Measurements from ENCODE around the gene P2RX4. TPM values are rescaled to one million over a fixed set of nuclear protein-coding genes. Genes with fewer than 3 reads are reported as not detected.

Gene P2RX4
- total and polyA plus RNA-seq, 9 donors: 17.8 to 46.7 (median 26.6) TPM

DNA sequence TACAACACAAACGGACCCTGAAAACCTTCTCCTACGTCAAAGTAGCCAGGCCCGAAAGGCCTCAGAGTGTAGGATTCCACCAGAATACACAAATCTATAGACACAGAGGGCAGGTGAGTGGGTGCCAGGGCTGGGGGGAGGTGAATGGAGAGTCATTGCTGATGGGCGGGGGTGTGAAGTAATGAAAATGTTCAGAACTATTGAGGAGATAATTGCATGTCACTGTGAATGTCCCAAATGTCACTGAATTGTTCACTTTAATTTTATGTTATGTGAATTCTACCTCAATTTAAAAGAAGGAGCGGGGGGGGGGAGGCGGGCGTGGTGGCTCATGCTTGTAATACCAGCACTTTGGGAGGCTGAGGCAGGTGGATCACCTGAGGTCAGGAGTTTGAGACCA is 36.0 kb downstream of the P2RX4 start:
- WGBS, 3 donors: 89 to 94% (median 92%) methylated on average over 7 of the region's 7 CpGs
- no peak for DNase-seq
- Histone ChIP-seq H3K27me3 (no peaks in the 10 kb centered on the region), H3K4me3 (no peak overlapping the region), H3K4me1 (ENCODE audit: insufficient read depth) (peaks cover 7% of the 10 kb centered on the region), H3K9me3 (no peaks in the 10 kb centered on the region), H3K36me3 (no peaks in the 10 kb centered on the region), H3K27ac (no peak overlapping the region)
- TF ChIP-seq EP300 (IDR thresholded peaks at IDR 0.05) (no peak), POLR2A (IDR thresholded peaks at IDR 0.05) (no peak)
- TF ChIP-seq, protein P1, sequence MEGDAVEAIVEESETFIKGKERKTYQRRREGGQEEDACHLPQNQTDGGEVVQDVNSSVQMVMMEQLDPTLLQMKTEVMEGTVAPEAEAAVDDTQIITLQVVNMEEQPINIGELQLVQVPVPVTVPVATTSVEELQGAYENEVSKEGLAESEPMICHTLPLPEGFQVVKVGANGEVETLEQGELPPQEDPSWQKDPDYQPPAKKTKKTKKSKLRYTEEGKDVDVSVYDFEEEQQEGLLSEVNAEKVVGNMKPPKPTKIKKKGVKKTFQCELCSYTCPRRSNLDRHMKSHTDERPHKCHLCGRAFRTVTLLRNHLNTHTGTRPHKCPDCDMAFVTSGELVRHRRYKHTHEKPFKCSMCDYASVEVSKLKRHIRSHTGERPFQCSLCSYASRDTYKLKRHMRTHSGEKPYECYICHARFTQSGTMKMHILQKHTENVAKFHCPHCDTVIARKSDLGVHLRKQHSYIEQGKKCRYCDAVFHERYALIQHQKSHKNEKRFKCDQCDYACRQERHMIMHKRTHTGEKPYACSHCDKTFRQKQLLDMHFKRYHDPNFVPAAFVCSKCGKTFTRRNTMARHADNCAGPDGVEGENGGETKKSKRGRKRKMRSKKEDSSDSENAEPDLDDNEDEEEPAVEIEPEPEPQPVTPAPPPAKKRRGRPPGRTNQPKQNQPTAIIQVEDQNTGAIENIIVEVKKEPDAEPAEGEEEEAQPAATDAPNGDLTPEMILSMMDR (IDR thresholded peaks at IDR 0.05): no peak
- intact Hi-C loops (cut with DNase I): no loop called here

DNA sequence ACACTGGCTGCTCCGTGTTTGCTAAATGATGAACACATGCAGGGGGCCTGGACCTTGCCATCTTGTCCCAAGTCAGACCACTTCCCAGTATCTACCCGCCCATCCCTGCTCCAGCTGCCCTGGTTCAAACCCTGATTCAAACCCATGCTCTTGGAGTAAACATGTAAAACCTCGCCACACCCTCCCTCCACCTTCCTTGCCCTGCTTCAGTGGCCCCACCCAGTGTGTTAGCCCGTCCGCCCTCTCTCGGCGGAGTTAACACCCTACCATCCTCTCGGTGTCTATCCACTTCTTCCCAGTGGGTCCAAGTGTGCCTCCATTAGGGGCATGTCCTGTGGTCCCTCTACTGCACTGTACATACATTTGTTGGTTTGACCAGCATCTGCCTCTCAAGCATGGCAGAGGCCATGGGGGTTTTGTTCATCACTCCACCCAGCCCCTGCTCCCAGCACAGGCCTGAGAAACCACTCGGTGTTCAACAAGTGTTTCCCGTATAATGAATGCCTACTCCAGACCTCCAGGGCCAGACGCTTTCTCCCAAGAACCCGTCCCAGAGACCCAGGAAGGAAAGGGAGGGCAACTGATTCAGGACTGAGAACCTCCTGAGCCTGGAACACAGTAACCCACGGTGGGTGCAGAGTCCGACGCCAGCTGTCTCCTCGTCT is 37.1 kb downstream of the P2RX4 start:
- no peaks in the 10 kb centered on the region for H3K27me3 ChIP-seq
- no peak overlapping the region for H3K27ac ChIP-seq
- DNase-seq: no peak
- H3K9me3 ChIP-seq: no peaks in the 10 kb centered on the region
- TF ChIP-seq POLR2A (IDR thresholded peaks at IDR 0.05): no peak
- TF ChIP-seq, protein P1 (IDR thresholded peaks at IDR 0.05): no peak
- TF ChIP-seq EP300 (IDR thresholded peaks at IDR 0.05): no peak
- H3K4me1 ChIP-seq (ENCODE audit: insufficient read depth): no peaks in the 10 kb centered on the region
- 89 to 93% (median 90%) methylated on average over 16 of the region's 16 CpGs for WGBS, 3 donors
- intact Hi-C loops (cut with DNase I): no loop called here
- no peaks in the 10 kb centered on the region for H3K36me3 ChIP-seq
- no peak overlapping the region for H3K4me3 ChIP-seq

DNA sequence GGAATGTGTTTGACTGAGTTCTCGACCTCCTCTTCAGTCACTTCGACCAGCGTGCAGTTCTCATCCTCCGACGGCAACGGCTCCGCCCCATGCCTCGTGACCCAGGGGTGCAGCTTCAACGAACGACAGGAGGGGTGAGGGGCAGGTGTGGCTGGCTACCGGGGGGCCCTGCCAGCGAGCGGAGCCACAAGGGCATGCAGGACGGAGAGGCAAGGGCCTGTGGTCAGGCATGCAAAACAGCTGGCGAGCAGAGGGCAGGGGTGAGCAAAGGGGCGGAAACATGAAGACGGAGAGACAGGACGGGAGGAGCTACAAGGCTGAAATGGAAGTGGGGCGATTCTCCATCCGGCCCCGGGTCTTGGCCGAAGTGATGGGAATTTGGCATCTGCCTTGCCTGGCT is 38.7 kb downstream of the P2RX4 start:
- Histone ChIP-seq H3K36me3 (no peaks in the 10 kb centered on the region), H3K4me3 (no peak overlapping the region), H3K27ac (no peak overlapping the region), H3K27me3 (no peaks in the 10 kb centered on the region), H3K9me3 (no peaks in the 10 kb centered on the region), H3K4me1 (ENCODE audit: insufficient read depth) (no peaks in the 10 kb centered on the region)
- 82 to 86% (median 84%) methylated on average over 22 of the region's 22 CpGs for WGBS, 3 donors
- intact Hi-C loops (cut with DNase I): no loop called here
- DNase-seq: no peak
- TF ChIP-seq, protein P1 (IDR thresholded peaks at IDR 0.05): no peak
- TF ChIP-seq POLR2A (IDR thresholded peaks at IDR 0.05) (no peak), EP300 (IDR thresholded peaks at IDR 0.05) (no peak)

DNA sequence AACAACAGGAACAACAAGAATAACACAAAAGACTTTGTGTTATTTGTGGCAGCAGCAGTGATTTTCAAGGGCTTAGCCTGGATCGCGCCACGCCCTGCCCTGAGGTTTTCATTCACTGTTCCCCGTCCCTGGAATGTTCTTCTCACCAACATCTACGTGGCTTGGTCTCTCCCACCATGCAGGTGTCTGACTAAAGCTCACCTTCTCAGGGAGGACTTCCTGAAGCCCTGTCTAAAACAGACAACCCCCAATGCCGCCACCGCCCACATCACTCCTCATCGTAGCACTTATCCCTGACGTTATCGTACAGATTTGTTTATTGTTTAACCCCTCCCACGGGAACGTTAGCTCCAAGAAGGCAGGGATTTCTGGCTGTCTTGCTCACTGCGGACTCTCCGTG is 40.4 kb downstream of the P2RX4 start:
- no peaks in the 10 kb centered on the region for H3K4me1 ChIP-seq (ENCODE audit: insufficient read depth)
- H3K27ac ChIP-seq: no peak overlapping the region
- H3K27me3 ChIP-seq: no peaks in the 10 kb centered on the region
- intact Hi-C loops (cut with DNase I): no loop called here
- H3K36me3 ChIP-seq: no peaks in the 10 kb centered on the region
- TF ChIP-seq EP300 (IDR thresholded peaks at IDR 0.05) (no peak), POLR2A (IDR thresholded peaks at IDR 0.05) (no peak)
- TF ChIP-seq, protein P1 (IDR thresholded peaks at IDR 0.05): no peak
- H3K4me3 ChIP-seq: no peak overlapping the region
- DNase-seq: no peak
- 66 to 71% (median 68%) methylated on average over 14 of the region's 14 CpGs for WGBS, 3 donors
- no peaks in the 10 kb centered on the region for H3K9me3 ChIP-seq
